GM21381 (cell line): ENCODE measurements around the gene ZNF462.
"Not testable (repeated sequence)": the region's sequence is repeated elsewhere in the genome, so short reads cannot be mapped to it uniquely, and the experiment has no call there.

Source experiments
- ATAC-seq: cut with Tn5 transposase; IDR thresholded peaks from one replicate; pipeline ENCODE4 v1.9.1; 2021; ENCODE audit warnings: mild to moderate bottlenecking, moderate library complexity; ENCODE audit not compliant: unreplicated experiment

The ZNF462 gene, protein sequence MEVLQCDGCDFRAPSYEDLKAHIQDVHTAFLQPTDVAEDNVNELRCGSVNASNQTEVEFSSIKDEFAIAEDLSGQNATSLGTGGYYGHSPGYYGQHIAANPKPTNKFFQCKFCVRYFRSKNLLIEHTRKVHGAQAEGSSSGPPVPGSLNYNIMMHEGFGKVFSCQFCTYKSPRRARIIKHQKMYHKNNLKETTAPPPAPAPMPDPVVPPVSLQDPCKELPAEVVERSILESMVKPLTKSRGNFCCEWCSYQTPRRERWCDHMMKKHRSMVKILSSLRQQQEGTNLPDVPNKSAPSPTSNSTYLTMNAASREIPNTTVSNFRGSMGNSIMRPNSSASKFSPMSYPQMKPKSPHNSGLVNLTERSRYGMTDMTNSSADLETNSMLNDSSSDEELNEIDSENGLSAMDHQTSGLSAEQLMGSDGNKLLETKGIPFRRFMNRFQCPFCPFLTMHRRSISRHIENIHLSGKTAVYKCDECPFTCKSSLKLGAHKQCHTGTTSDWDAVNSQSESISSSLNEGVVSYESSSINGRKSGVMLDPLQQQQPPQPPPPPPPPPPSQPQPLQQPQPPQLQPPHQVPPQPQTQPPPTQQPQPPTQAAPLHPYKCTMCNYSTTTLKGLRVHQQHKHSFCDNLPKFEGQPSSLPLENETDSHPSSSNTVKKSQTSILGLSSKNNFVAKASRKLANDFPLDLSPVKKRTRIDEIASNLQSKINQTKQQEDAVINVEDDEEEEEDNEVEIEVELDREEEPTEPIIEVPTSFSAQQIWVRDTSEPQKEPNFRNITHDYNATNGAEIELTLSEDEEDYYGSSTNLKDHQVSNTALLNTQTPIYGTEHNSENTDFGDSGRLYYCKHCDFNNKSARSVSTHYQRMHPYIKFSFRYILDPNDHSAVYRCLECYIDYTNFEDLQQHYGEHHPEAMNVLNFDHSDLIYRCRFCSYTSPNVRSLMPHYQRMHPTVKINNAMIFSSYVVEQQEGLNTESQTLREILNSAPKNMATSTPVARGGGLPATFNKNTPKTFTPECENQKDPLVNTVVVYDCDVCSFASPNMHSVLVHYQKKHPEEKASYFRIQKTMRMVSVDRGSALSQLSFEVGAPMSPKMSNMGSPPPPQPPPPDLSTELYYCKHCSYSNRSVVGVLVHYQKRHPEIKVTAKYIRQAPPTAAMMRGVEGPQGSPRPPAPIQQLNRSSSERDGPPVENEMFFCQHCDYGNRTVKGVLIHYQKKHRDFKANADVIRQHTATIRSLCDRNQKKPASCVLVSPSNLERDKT (N-terminal part only)

DNA sequence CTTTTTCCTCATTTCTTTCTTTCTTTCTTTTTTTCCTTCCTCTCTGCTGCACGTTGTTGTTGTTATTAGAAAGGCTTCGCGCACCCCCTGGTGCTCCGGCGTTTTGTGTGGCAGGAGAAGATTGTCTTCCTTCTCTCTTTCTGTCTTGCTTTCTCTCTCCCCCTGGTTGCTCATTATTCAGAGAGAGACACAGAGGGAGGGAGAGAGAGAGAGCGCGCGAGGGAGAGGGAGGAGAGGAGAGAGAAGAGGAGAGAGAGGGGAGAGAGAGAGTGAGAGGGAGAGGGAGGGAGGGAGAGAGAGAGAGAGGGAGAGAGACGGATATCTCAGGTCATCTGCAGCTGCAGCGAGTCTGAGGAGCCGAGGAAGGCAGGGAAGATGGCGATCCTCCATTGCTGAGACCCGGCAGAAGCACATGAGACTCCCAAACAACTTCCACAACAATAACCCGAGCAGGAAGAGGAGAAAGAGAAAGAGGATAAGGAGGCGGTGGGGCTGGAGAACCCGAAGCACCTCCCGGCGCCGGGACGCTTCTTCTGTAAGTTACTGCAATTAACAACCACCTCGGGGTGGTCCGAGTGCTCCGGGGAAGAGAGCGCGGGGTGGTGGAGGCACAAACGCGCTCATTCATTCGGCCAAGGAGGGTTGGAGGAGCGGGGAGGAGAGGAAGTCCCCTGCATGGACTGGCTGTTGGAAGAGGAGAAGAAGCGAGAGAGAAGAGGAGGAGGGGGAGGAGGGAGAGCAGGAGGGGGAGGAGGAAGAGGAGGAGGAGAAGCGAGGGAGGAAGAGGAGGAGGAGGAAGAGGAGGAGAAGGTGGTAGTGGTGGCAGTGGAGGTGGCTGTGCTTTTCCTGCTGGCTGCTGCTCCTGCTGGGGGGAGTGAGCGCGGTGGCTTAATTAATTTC is at the start of gene ZNF462:
TSS of gene ZNF462 (plus strand) at position 346 of the 900 bp plus-strand sequence. CDS start 60,218 bp downstream, outside the sequence.
- ATAC-seq, result no peak

DNA sequence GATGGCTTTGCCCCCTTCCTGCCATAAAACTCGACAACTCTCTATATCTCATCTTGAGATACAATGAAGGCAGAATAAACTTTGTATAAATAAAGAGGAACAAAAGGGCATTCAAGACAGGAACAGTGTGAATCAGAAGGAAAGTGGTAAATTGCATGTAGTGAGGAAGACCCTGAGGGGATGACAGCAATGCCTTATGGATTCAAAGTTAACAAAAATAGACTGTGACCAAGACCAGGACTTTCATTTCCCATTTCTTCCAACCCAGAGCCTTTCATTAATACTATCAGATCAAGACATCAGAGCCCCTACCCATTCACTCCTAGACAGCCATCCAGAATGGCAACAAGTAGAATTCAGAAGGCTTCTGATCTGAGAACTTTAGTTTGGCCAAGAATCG is 46.4 kb upstream of the ZNF462 start:
- ATAC-seq, result no peak

DNA sequence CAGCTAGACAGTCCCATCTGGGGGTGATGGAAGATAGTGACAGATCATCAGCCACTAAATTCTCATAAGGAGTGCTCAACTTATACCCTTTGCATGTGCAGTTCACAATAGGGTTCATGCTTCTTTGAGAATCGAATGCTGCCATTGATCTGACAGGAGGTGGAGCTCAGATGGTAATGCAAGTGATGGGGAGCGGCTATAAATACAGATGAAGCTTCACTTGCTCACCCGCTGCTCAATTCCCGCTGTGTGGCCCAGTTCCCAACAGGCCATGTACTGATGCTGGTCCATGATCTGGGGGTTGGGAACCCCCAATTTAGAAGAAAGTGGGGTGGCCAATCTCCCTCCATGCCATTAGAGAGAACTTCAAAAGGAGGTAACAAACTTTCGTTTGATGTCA is 44.9 kb upstream of the ZNF462 start:
- no peak for ATAC-seq

DNA sequence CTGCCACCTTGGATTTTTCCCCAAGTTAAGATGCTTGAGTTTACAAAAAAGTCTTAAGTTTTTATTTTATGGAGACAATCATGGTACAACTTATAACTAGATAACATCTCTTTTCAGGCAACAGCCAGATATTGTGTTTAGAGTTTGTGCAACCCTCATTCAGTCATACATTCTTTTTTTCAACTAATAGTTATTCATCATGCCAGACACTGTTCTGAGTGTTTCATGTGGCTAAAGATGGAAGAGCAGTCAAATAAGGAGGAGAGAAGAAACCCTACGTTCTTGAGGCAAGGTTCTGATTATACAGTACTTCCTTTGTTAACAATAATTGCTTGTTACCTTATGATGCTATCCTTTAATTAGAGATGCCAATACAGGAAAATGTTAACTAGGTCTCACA is 42.1 kb upstream of the ZNF462 start:
- ATAC-seq, result no peak

DNA sequence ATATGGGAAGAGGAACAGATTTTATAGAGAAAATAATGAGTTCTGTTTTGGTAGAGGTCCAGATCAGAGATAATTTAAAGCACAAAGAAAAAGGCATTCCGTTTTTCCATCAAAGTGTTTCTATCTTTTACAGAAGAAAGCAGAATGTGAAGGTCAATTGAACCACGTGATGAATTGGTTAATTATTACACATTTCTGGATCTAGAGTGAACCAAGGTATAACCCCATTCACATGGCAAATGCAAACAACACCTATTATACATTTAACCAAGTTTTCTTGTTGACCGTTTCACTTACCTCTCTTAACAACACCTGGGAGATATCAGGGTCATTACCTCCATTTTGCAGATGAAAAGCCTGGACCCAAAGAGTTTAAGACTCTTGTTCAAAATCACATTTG is 34.9 kb upstream of the ZNF462 start:
- no peak for ATAC-seq

DNA sequence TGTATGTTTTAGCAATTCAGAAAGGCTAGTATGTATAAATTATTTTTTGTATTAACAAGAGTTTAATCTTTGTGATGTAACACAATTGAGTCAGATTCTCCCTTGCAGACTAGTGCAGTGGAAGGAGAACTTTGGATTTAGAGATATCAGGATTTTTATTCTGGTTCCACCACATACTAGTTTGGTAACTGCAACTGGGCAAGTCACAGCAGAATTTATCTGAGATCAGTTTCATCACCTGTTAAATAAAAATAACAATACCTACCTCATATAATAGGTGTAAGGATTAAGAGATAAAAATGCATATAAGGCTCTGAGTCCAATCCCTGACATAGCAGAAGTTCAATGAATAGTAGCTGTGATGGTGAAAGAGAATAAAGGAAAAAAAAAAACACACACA is 34.0 kb upstream of the ZNF462 start:
- no peak for ATAC-seq

DNA sequence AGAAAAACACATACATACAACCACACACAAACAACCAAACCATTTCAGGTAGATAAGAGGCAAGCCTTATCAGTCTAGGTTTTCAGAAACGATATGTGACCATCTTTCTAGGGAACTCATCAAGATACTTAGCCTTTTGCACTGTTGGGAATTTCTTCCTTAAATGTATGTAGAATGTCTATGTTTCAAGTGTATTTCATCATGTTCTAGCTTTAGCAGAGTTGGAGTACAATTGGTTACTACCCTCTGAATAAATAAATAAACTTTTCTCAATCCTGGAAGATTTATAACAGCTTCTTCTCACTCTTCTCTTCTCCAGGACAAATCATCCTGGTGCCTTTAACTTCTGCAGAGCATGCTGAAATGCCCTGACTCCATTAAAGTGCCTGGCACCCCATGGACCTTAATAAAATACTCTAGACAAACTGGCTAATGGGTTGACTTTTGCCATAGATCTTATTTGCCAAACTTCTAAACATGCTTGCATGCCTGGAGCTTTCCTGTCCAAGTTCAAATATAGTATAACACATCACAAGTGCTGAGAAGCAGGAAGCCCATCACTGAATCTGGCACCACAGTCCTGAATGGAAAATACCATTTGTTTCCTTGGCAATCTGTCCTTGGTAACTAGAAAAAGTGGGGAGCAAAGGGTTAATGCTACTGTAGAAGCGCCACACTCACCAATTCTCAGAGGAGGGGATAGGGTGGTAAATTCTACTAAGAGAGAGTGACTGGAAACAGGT is 33.1 kb upstream of the ZNF462 start:
- no peak for ATAC-seq

DNA sequence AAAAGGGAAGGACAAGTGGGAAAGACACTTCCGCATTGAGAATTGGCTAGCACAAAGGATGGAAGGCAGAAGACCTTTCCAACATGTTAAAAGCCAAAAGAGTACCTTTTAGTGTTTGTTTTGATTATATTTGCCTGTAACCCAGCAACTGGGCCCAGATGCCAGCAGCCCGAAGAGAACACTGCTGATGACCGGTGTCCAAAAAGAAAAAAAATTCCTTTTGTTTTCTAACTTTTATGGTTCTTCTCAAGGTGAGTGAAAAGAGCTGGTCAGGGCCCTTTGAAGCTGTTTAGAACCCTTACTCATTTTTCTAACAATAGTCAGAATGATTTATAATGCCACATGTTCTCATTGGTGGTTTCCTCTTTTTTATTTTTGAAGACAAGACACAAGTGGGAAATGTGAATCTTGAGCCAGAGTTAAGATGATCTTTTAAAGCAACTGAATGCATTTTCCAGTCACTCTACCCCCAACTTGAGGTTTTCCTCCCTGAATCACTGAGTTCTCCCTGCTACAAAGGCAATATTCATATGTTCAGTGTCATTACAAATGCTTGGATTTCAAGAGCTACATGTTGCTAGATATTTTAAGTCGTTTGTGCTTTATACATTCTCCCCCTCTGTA is 32.3 kb upstream of the ZNF462 start:
- ATAC-seq, result no peak

DNA sequence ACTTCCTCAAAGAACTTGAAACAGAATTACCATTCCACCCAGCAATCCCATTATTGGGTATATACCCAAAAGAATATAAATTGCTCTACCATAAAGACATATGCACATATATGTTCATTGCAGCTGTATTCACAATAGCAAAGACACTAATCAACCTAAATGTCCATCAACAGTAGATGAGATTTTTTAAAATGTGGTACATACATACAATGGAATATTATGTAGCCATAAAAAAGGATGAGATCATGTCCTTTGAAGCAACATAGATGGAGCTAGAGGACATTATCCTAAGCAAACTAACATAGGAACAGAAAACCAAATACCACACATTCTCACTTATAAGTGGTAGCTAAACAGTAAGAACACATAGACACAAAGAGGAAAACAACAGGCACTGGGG is 28.1 kb upstream of the ZNF462 start:
- no peak for ATAC-seq

DNA sequence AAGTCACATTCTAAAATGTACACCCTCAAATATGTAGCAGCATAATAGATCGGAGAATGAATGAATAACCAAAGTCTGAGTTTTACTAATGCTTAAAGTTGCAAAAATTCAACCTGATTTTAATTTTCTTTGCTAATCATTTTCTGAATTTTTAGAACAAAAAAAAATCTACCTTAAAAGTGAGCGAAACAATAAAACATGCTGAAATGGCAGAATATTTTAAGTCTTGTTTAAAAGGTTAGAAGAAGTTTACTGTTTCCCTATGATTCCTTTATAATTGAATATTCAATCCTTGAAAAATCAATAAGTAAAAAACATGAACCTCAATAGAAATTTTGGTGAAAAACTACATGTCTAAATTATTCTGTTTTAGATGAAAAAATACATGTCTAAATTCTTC is 27.1 kb upstream of the ZNF462 start:
- ATAC-seq, result no peak

DNA sequence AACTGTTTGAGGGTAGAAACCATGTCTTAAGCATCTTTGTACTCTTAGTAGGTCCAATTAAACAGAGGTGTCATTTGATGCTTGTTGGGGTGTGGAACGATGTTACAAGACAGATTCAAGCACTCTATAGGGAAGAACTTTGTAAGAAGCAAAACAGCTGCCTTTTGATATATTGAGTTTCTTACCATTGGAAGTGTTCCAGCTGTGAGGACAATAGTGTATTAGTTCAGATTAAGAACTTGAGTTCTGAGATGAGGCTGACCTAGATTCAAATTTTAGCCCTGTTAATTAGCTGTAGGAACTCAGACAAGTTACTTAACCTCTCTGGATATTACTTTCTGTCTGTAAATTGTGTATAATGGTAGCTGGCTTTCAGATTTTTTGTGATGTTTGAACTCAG is 19.6 kb upstream of the ZNF462 start:
- ATAC-seq, result no peak

DNA sequence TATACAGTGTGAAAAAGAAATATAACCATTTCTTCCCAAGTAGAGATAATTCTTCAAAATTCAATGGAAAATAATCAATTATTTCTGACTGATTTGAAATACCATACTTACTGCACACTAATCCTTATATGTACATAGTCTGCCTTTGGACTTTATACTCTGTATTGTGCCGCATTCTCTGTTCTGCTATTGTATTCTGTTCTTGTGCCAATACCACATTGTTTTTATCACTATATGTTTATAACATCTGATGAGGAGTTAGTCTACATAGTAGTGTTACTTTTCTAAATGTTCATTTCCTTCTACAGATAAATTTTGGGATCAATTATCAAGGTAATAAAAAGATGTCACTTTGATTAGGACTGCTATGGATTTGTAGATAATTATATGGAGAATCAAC is 16.7 kb upstream of the ZNF462 start:
- ATAC-seq, result no peak

DNA sequence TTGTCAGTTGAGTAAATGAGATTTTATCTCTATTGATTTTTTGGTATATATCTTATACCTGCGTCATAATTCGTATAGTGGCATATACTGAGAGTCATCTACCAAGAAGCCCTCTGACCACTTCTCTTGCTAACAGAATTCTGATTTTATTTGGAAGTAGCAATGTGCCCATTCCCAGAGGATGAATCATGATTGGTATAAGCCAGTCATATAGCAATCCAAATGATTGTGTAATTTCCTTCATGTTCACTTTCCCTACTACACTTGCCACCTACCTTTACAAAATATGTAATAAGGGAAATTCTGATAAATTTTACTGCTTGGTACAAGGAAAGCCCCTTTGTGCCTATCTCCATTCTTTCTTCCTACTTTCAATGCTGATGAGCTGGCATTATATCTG is 16.1 kb upstream of the ZNF462 start:
- no peak for ATAC-seq

DNA sequence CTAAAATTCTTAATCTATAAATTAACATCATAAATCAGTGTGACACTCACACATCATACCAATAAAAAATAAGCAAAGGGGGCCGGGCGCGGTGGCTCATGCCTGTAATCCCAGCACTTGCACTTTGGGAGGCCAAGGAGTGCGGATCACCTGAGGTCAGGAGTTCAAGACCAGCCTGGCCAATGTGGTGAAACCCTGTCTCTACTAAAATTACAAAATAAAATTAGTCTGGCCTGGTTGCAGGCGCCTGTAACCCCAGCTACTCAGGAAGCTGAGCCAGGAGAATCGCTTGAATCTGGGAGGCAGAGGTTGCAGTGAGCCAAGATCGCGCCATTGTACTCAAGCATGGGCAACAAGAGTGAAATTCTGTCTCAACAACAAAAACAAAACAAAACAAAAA is 11.3 kb upstream of the ZNF462 start:
- ATAC-seq, result not testable (repeated sequence)

DNA sequence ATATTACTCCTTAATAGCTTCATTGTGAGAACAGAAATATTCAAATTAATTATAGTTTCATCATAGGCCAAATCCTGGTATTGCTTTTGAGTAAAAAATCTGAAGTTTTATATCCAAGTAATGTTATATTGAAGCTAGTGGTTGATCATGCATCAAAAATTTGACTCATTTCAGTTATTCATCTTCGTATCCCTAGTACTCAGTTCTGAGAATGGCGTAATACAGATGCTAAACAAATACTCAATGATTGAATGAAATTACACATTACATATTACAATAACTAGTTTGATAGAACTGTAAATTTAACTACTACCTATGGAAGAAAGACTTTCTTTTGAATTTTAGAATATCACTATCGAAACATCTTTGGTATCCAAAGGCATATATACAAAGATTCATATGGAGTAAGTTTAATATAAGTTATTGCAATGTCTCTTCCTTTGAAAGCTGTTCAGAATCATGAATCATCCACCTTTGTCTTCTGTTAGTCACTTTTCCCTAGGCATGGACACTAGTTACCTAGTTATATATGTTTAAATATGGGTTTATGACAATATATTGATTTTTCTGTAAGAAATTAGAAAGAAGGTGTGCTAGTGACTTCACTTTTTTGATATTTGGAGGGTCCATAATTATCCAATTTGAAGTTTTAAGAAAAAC is 5.0 kb upstream of the ZNF462 start:
- no peak for ATAC-seq

DNA sequence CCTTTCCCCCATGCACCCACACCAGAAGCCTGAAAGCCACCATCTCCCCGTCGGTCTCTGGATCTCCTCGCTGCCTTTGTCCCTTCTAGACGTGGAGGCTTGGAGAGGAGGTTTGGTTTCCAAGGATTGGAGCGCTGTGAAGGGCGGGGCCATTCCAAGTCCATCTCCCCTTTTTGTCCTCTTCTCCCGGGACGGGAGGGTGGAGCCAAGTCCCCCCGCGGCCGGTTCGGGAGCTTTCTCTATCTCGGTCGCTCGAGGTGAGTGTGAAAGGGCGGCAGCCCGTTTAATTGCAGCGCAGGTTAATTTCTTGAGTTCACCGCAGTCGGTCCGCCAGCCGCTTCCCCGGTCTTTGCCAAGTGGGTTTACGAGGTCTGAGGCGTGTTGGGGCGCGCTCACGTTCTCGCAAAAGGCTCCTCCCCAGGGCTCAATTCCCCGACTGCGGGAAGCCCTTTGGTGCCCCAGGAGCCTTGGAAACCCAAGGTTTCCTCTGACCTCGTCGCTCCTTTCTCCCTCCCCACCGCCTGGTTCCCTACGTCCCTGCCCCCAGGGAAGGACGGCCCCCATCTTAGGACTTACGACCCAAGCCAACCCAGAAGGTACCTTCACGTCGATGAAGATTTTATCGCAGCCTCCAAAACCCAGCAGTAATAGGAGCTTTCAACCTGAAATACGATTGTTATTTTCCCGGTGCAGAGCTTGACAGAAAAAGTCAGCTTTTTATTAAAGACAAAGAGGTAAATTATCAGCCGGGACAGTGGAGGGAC is 2.8 kb upstream of the ZNF462 start:
- no peak for ATAC-seq

DNA sequence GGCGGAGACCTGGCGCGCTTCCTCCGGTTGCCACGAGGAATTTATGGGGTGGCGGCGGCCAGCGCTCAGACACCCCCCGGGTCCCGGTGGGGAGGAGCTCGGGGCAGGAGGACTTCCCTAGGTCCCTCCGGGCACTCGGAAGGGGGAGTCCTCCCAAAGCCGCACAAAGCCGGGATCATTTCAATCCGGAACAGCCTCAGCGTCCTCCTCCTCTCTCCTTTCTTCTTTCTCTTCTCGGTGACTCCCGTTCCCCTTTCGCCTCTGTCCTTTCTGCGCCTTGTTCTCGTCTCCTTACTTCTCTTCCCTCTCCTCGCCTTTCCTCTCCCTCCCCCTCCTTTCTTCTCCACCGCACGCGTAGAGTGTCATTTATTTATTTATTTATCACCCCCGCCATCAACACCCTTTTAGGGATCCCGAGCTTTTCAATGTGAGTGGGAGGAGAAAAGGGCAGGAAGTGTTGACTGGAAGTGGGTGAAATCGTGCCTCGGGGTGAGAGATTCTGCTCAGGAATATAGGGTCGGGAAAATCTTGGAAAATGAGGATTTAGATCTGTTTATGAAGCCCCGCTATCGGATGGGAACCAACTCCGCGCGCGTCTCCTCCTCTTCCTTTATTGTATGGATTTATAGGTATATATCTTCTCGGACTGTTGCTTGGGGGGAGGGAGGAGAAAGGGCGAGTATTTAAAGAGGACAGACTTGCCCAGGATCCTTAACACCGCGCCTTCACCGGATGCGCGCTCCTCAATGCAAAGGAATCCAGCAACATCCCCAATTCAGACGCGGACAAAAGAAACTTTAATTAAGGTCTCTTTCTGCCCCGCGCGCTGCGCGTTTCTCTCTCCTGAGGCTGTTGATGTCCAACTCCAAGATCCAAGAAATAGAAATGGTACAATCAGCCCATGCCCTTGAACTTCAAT is 2.0 kb upstream of the ZNF462 start:
- ATAC-seq, result no peak
